GM18907 (cell line): ENCODE results near the gene TMEFF1.
A peak's percentile ranks its signal among the peaks of the same experiment; 100 is the strongest.

ENCODE experiments used
- ATAC-seq: cut with Tn5 transposase; IDR thresholded peaks from one replicate; pipeline ENCODE4 v1.9.1; 2021; ENCODE audit warnings: mild to moderate bottlenecking, moderate library complexity; ENCODE audit not compliant: unreplicated experiment

Gene TMEFF1

DNA sequence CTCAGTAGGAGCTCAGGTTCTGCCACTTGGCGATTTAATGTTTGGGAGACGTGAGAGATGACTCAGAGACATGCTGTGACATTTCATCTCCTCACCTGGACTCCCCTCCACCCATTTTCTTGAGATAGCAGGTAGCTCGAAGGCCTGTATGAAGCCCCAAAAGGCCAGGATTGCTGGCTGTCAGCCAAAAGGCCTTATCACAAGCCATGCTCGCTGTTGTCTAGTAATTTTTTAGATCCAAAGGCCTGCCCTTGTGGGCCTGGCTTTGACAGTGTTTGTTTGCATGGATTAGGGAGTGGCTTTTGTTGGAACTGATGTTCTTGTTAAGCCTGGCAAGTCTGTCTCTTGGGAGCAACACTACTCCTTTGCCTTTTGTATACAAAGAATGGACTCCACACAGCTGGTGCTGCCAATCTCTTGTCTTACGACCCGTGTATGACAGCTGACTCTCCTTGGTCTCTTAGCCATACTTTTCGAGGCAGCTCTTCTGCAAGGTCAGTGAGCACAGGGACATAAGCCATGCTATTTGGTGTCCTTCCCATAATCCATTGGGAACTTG, 127.7 kb downstream of the TMEFF1 start:
- no peak for ATAC-seq

DNA sequence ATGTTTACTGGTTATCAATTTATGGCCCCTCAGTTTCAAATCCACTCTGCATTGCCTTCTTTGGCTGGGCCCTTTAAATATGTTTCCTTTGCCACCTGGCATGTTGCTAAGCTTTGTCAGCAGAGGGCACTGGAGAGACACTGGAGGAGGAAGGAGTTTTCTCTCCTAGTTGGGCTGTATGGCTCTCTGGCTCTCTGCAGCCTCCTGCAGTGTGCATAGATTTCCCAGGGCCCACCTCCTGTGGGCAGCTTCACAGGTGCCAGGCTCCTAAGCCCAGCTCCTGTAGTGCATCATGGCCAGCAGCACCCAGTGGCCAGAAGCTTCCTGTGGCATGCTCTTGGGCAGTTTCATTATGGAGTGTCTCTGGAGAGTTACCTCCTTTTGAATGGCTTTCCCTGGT, 128.3 kb downstream of the TMEFF1 start:
- peak; percentile 63 for ATAC-seq

DNA sequence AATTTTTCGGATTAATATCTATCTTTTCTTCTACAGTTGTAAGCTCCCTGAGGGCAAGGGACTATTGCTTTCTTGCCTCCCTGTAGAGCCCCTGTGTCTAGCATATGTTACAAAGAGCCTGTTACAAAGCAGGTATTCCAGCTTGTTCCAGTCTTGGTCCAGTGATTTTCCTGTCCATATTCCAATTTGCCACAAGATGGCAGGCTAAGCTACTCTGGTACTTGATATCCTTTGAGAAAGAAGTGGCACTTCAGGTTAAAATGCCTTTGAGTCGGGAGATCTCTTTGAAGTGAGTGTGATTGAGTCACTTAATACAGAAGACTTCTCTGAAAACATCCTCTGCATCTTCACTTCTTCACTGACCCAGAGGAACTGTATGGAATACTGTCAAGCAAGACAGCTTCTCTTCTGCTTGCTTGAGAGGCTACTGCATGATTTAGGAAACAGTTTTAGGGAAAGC, 129.4 kb downstream of the TMEFF1 start:
- ATAC-seq: no peak

DNA sequence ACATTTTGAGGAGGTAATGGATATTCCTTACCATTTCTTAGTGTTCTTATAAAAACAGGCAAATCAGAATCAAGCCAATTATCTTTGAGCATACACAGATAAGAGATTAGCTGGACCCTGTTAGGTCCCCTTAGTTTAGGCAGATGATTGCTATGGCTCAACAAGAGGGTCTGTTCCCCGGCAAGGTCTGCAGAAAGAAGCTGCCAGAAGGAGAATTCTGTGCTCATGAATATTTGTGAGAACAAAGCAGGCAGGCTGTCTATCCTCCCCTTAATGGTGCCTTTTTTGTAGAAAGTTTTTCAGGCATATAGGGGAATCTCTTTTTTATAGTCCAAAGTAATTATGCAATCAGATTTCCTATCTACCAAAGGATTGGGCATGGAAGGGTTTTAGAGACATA, 132.5 kb downstream of the TMEFF1 start:
- ATAC-seq: no peak

DNA sequence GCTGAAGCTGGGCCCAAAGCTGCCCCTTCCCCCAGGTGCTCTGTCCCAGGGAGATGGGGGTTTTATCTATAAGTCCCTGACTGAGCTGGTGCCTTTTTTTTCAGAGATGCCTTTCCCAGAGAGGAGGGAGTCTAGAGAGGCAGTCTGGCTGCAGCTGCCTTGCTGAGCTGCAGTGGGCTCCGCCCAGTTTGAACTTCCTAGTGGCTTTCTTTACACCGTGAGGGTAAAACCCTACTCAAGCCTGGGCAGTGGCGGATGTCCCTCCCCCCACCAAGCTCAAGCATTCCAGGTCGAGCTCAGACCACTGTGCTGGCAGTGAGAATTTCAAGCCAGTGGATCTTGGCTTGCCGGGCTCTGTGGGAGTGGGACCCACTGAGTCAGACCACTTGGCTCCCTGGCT, 146.2 kb downstream of the TMEFF1 start:
- ATAC-seq: no peak

DNA sequence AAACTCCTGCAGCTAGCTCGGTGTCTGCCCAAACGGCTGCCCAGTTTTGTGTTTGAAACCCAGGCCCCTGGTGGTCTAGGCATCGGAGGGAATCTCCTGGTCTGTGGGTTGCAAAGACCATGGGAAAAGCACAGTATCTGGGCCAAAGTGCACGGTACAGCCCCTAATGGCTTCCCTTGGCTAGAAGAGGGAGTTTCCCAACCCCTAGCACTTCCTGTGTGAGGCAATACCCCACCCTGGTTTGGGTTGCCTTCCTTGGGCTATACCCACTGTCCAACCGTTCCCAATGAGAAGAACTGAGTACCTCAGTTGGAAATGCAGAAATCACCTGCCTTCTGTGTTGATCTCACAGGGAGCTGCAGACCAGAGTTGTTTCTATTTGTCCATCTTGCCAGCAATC, 146.7 kb downstream of the TMEFF1 start:
- no peak for ATAC-seq

DNA sequence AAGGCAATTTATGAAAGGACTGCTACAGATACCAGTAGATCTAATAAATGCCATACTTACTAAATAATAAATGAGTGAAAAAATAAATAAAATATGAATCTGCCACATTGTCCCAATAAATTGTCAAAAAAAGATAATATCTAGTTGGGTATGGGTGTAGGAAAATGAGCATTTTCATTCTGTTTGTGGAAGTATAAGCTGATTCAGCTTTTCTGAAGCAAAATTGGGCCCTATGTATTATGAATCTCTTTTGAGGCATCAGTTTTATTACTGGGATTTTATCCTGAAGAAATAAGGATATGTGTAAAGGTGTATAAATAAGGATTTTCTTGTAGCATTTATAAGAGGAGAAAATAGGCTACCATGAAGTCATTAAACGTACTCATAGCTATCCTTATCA, 151.0 kb downstream of the TMEFF1 start:
- no peak for ATAC-seq

DNA sequence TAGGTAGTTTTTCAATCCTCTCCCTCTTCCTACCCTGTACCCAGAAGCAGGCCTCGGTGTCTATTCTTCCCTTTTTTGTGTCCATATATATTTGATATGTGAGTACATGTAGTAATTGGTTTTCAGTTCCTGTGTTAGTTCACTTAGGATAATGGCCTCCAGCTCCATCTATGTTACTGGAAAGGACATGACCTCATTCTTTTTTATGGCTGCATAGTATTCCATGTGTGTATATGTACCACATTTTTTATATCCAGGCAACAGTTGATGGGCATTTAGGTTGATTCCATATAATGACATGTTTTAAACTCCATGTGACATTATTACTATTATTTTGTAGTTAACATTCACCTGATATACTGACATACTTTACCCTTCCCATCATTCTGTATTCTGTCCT, 154.0 kb downstream of the TMEFF1 start:
- ATAC-seq: no peak
